Hepatocyte (in vitro differentiated cells): Measurements from ENCODE around the gene FTSJ1.

Experiments used
- CTCF ChIP-seq: fragments of 200-600 bp; sonication (generic); IDR thresholded peaks from 2 replicates; pipeline ENCODE4 v1.5.1; 2016; ENCODE audit warnings: antibody characterized with exemption, mild to moderate bottlenecking; ENCODE audit not compliant: poor library complexity
- EZH2 ChIP-seq: fragments of 200-600 bp; sonication (generic); IDR thresholded peaks from 2 replicates; pipeline ENCODE4 v1.6.1; 2016; ENCODE audit warnings: antibody characterized with exemption, mild to moderate bottlenecking, borderline replicate concordance
- EZH2phosphoT487 ChIP-seq: fragments of 200-600 bp; sonication (generic); IDR thresholded peaks from one replicate; pipeline ENCODE4 v1.6.1; 2018; ENCODE audit warnings: antibody characterized with exemption, mild to moderate bottlenecking, low read depth, moderate library complexity; ENCODE audit not compliant: unreplicated experiment, severe bottlenecking

- no peak for TF ChIP-seq CTCF
- no peak for TF ChIP-seq EZH2
- no peak for TF ChIP-seq EZH2phosphoT487
Measured at GRCh38 chrX:48451708-48452107, 24.3 kb upstream of the FTSJ1 start.
